ENCODE results near the gene CYP4F12.

Gene CYP4F12

DNA sequence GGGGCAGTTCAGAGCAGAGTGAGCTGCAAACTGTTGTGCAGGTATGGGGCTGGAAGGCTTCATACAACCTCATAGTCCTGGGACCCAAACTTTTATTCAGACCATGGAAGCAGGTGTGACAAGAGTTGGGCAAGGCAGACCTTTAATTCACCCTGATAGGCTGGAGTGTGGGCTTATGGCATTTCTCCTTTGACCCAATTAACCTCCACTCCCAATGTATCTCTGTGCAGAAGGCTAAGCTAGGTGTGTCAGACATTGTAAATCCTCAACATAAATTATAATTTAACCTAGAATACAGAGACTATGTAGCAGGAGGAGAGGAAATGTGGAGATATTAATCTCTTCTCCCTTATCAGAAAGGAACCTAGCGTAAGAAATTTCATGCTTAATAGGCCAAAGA lies 42.8 kb downstream of the CYP4F12 start:
- no peak for DNase-seq

DNA sequence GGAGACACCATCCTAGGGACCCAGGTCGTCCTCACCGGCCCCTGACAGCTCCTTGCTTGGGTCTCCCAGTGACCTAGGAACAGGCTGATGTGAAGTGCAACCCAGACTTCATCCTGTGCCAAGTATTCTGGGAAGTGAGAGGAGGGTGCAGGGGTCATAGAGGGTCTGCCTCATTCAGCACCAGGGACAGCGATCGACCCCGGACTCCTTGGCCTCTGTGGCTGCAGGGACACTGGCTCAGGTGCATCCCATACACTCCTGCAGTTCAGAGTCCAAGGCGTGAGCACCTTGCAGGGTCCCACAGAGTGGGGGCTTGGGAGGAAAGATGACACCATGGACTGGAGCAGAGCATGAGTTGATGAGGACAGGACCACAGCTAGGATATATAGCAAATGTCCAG lies 44.9 kb downstream of the CYP4F12 start:
- DNase-seq: no peak

DNA sequence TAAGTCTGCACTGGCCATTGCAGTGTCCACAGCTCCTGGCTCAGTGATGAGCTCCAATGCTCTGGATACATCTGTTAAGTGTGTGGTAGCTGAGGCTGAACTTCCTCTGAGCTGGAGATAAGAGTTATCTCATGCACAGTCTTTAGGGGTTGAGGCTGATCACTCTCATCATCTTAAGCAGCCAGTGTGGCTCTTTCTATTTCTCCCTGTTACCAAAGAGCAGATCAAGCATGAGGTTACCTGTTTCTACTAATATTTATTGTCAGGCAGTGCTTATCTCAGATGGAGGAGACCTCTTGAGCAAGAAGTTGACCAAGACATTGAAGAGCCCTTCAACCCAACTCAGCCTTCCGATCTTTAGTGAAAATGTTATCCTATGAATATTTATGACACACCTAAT lies 48.4 kb downstream of the CYP4F12 start:
- no peak for DNase-seq

GRCh38 chr19:15722956-15723355 lies 50.1 kb downstream of the CYP4F12 start:
- no peak for DNase-seq

GRCh38 chr19:15727724-15728123 lies 54.8 kb downstream of the CYP4F12 start, which contains the start of gene OR10H2:
OR10H2 (plus strand) TSS chr19:15728024; CDS start chr19:15728044, 20 bp downstream.
- no peak for DNase-seq

DNA sequence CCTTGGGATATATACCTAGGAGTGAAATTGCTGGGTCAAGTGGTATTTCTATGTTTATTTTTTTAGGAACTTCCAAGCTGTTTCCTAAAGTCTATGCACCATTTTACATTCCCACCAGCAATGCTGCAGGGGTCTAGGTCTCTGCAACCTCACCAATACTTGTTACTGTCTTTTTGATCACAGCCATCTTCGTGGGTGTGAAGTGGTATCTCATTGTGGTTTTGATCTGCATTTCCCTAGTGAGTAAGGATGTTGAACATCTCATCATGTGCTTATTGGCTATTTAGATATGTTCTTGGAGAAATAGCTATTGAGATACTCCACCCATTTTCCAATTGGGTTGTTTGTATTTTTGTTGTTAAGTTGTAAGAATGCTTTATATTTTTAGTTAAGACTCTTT lies 57.7 kb downstream of the CYP4F12 start:
- DNase-seq: no peak

DNA sequence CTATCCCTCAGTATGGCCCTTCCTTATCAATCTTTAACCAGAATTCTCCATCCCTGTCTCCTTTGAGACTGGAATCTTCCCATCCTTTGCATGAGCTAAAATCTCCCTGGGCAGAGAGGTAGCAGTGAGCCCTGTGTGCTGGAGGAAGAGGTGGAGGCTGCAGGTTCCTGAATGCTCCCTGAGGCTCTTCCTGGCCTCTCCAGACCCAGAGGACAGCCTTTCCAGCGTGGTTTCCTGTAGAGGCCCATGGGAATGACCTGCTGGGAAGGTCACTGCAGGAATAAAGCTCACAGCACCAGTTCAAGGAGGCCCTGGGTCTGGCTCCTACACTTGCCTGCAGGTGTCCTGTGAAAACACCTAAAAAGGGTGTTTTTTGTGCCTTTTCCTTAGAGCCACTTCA lies 59.5 kb downstream of the CYP4F12 start:
- no peak for DNase-seq

DNA sequence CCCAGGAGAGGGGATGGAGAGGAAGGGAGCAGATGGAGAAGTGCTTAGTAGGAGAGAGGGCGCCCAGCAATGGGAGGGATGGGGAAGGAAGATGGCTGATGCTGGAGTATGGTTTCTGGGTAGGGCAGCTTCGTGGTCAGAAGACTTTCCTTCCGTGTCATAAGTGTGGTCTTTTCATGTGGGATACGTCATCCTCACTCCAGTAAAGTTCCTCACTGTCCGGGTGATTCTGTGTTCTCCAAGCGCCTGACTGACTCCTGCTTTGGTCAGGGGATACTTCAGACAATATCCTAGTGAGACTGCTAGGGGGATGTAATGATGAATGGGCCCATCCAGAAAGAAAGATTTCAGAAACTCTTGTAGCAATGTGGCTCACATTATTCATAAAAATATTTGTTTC lies 61.0 kb downstream of the CYP4F12 start:
- no peak for DNase-seq

DNA sequence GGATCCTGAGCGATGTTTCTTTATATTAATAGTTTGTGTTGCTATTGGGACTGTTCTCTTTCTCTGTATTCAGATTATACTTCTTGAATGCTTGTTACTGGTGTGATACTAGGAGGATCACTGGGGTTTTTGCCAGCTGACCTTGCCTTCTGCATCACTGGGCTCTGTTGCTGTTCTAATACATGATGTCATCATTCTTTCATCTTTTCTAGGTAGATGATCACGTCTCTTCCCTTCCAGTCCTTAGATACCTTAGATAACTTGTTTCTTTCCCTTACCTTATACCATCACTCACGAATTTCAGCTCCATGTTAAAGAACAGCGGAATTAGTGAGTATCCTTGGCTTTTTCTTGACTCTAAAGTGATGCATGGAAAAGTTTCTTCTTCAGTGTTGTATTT lies 64.8 kb downstream of the CYP4F12 start, which contains the start of gene OR10H3:
Gene OR10H3, plus strand, starts transcription at position 264 of the 400 bp plus-strand sequence. CDS start 3,408 bp downstream, outside the sequence.
- no peak for DNase-seq

- no peak for DNase-seq
Measured at GRCh38 chr19:15740785-15741184, 67.9 kb downstream of the CYP4F12 start.

Measured in NCI-H2227 treated with DMSO at 0.1 percent for 48 hours (cell line).